OCI-LY1 (cell line): ENCODE data around the gene BCHE.

Source experiments
- H2AFZ ChIP-seq: fragments of 200-600 bp; sonication (generic), shearing (Covaris generic); 2 replicates; pipeline ENCODE4 v1.6.0; 2014; ENCODE audit warnings: antibody characterized with exemption, mild to moderate bottlenecking, low read length
- H3F3A ChIP-seq: fragments of 200-600 bp; sonication (generic), shearing (Covaris generic); 2 replicates; pipeline ENCODE4 v1.6.0; 2014; ENCODE audit warnings: mild to moderate bottlenecking, antibody characterized with exemption, low read length, moderate library complexity; ENCODE audit not compliant: insufficient read depth
- H3K27ac ChIP-seq: fragments of 200-600 bp; sonication (generic); 2 replicates; pipeline ENCODE4 v1.5.1; 2014; ENCODE audit warnings: low read length, mixed run types, mild to moderate bottlenecking, low read depth; ENCODE audit not compliant: poor library complexity, severe bottlenecking
- H3K27me3 ChIP-seq: fragments of 200-600 bp; sonication (generic); 2 replicates; pipeline ENCODE4 v1.6.0; 2014; ENCODE audit warnings: antibody characterized with exemption, mild to moderate bottlenecking, low read length, moderate library complexity; ENCODE audit not compliant: insufficient read depth
- H3K36me3 ChIP-seq: fragments of 200-600 bp; sonication (generic); 2 replicates; pipeline ENCODE4 v1.6.1; 2014; ENCODE audit warnings: mild to moderate bottlenecking, antibody characterized with exemption, low read length, moderate library complexity, mixed read lengths; ENCODE audit not compliant: insufficient read depth
- H3K4me1 ChIP-seq: fragments of 200-600 bp; sonication (generic); 2 replicates; pipeline ENCODE4 v1.5.1; 2014; ENCODE audit warnings: mild to moderate bottlenecking, low read length, moderate library complexity; ENCODE audit not compliant: insufficient read depth, severe bottlenecking
- H3K4me2 ChIP-seq: fragments of 200-600 bp; sonication (generic), shearing (Covaris generic); 2 replicates; pipeline ENCODE4 v1.6.1; 2014; ENCODE audit warnings: low read length
- H3K4me3 ChIP-seq: fragments of 200-600 bp; sonication (generic); 2 replicates; pipeline ENCODE4 v1.5.1; 2014; ENCODE audit warnings: low read length, low read depth, mild to moderate bottlenecking, mixed read lengths; ENCODE audit not compliant: poor library complexity, severe bottlenecking
- H3K79me2 ChIP-seq: fragments of 200-600 bp; shearing (Covaris generic); 2 replicates; pipeline ENCODE4 v1.6.1; 2016; ENCODE audit warnings: mixed run types, low read length, mixed read lengths; ENCODE audit not compliant: insufficient read depth
- H3K9ac ChIP-seq: fragments of 200-600 bp; sonication (generic), shearing (Covaris generic); 2 replicates; pipeline ENCODE4 v1.6.1; 2014; ENCODE audit warnings: mild to moderate bottlenecking, low read length, mixed read lengths
- H3K9me2 ChIP-seq: fragments of 200-600 bp; sonication (generic), shearing (Covaris generic); 2 replicates; pipeline ENCODE4 v1.6.1; 2014; ENCODE audit warnings: low read depth, mild to moderate bottlenecking, low read length, mixed read lengths
- H3K9me3 ChIP-seq: fragments of 200-600 bp; shearing (Covaris generic); 2 replicates; pipeline ENCODE4 v1.6.1; 2014; ENCODE audit warnings: low read length, mixed read lengths
- H4K20me1 ChIP-seq: fragments of 200-600 bp; sonication (generic), shearing (Covaris generic); 2 replicates; pipeline ENCODE4 v1.6.0; 2016; ENCODE audit warnings: mild to moderate bottlenecking, low read length; ENCODE audit not compliant: insufficient read depth
- CTCF ChIP-seq: fragments of 200-600 bp; sonication (generic), shearing (Covaris generic); IDR thresholded peaks from 2 replicates; pipeline ENCODE4 v1.5.1; 2017; ENCODE audit warnings: mild to moderate bottlenecking, antibody characterized with exemption, low read length, moderate library complexity, mixed read lengths
- EZH2 ChIP-seq: fragments of 200-600 bp; sonication (generic), shearing (Covaris generic); IDR thresholded peaks from 2 replicates; pipeline ENCODE4 v1.8.0; 2017; ENCODE audit warnings: borderline replicate concordance, mixed run types, mild to moderate bottlenecking, antibody characterized with exemption, low read length, moderate library complexity, mixed read lengths

Gene BCHE

GRCh38 chr3:165874663-165875489 is 37.7 kb upstream of the BCHE start:
- no peak overlapping the region for H3K27ac ChIP-seq
- H3K4me3 ChIP-seq, result no peak overlapping the region
- no peaks in the 10 kb centered on the region for H3K9me3 ChIP-seq
- H3K4me1 ChIP-seq, result no peaks in the 10 kb centered on the region
- H3K4me2 ChIP-seq, result no peak overlapping the region
- H3F3A ChIP-seq, result no peaks in the 10 kb centered on the region
- TF ChIP-seq EZH2 (no peak), CTCF (peak; percentile 20; the same call in 1 of the 2 replicates)
- no peak overlapping the region for H3K9ac ChIP-seq
- no peak overlapping the region for H2AFZ ChIP-seq
- H3K27me3 ChIP-seq, result no peaks in the 10 kb centered on the region
- H3K79me2 ChIP-seq, result no peaks in the 10 kb centered on the region
- no peaks in the 10 kb centered on the region for H3K36me3 ChIP-seq
- H3K9me2 ChIP-seq, result peaks cover 4% of the 10 kb centered on the region; the same call in 1 of the 2 replicates
- no peaks in the 10 kb centered on the region for H4K20me1 ChIP-seq

- H3K79me2 ChIP-seq, result no peaks in the 10 kb centered on the region
- no peak for TF ChIP-seq EZH2
- no peak for TF ChIP-seq CTCF
- no peak overlapping the region for H3K9ac ChIP-seq
- no peaks in the 10 kb centered on the region for H3K4me1 ChIP-seq
- H3K4me2 ChIP-seq, result no peak overlapping the region
- no peaks in the 10 kb centered on the region for H3K9me3 ChIP-seq
- no peaks in the 10 kb centered on the region for H4K20me1 ChIP-seq
- no peaks in the 10 kb centered on the region for H3K27me3 ChIP-seq
- no peaks in the 10 kb centered on the region for H3K9me2 ChIP-seq
- H2AFZ ChIP-seq, result no peak overlapping the region
- no peak overlapping the region for H3K4me3 ChIP-seq
- no peaks in the 10 kb centered on the region for H3K36me3 ChIP-seq
- no peak overlapping the region for H3K27ac ChIP-seq
- H3F3A ChIP-seq, result no peaks in the 10 kb centered on the region
Measured at GRCh38 chr3:165868088-165868487, 30.9 kb upstream of the BCHE start.

- Histone ChIP-seq H3F3A (no peaks in the 10 kb centered on the region), H3K27me3 (no peaks in the 10 kb centered on the region), H2AFZ (no peak overlapping the region), H3K4me1 (no peaks in the 10 kb centered on the region), H3K9me2 (no peaks in the 10 kb centered on the region), H3K4me3 (no peak overlapping the region), H4K20me1 (no peaks in the 10 kb centered on the region), H3K9me3 (no peaks in the 10 kb centered on the region), H3K4me2 (no peak overlapping the region), H3K27ac (no peak overlapping the region), H3K36me3 (no peaks in the 10 kb centered on the region), H3K79me2 (no peaks in the 10 kb centered on the region), H3K9ac (no peak overlapping the region)
- TF ChIP-seq EZH2 (no peak), CTCF (no peak)
Measured at GRCh38 chr3:165859061-165859460, 21.8 kb upstream of the BCHE start.
